Effector memory CD4-positive, alpha-beta T cell (primary cell): ENCODE data around the gene STAMBP.
A peak's percentile ranks its signal among the peaks of the same experiment; 100 is the strongest.

Source experiments
- DNase-seq, 3 donors: peaks; one replicate each; pipeline ENCODE4 v3.0.0-alpha.2; 2020
- H3K27ac ChIP-seq: 2 replicates; pipeline ENCODE4 v1.7.0; 2013; ENCODE audit warnings: mild to moderate bottlenecking, low read length, moderate library complexity; ENCODE audit not compliant: insufficient read depth, poor library complexity, severe bottlenecking
- H3K27me3 ChIP-seq: replicated peaks from 2 replicates; pipeline ENCODE4 v1.7.0; 2013; ENCODE audit warnings: mild to moderate bottlenecking, low read length; ENCODE audit not compliant: insufficient read depth, control insufficient read depth, poor library complexity, severe bottlenecking
- H3K36me3 ChIP-seq: 2 replicates; pipeline ENCODE4 v1.7.0; 2013; ENCODE audit warnings: mild to moderate bottlenecking, low read length, moderate library complexity; ENCODE audit not compliant: control insufficient read depth, insufficient read depth
- H3K4me1 ChIP-seq: 2 replicates; pipeline ENCODE4 v1.7.0; 2013; ENCODE audit warnings: low read length, mild to moderate bottlenecking; ENCODE audit not compliant: control insufficient read depth, insufficient read depth, poor library complexity, severe bottlenecking
- H3K4me3 ChIP-seq: 2 replicates; pipeline ENCODE4 v1.7.0; 2013; ENCODE audit warnings: low read length, low read depth, mild to moderate bottlenecking; ENCODE audit not compliant: insufficient read depth, poor library complexity, severe bottlenecking
- H3K9me3 ChIP-seq: 2 replicates; pipeline ENCODE4 v1.7.0; 2013; ENCODE audit warnings: mild to moderate bottlenecking, low read length, moderate library complexity; ENCODE audit not compliant: control insufficient read depth

The STAMBP gene

DNA sequence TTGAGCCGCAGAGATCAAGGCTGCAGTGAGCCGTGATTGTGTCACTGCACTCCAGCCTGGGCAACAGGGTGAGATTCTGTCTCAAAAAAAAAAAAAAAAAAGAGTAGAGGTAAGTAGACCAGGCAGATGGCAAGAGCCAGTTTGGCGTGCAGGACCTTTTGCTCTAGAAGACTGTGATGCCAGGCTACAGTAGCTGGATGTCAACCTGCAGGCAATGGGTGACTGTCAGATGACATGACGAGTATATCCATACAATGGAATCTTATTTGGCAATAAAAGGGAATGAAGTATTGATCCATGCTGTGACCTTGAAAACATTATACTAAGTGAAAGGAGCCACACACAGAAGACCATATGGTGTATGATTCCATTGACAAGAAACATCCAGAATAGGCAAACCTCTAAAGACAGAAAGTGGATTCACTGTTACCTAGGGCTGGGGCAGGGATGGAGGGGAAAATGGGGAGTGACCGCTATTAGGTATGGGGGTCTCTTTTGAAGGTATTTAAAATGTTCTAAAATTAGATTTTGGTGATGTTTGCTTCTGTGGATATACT lies 86.8 kb downstream of the STAMBP start:
- no peak for DNase-seq
- H3K9me3 ChIP-seq, result no peaks in the 10 kb centered on the region
- H3K4me3 ChIP-seq, result no peak overlapping the region
- H3K27me3 ChIP-seq, result no peaks in the 10 kb centered on the region
- no peaks in the 10 kb centered on the region for H3K36me3 ChIP-seq
- H3K27ac ChIP-seq, result no peak overlapping the region
- no peaks in the 10 kb centered on the region for H3K4me1 ChIP-seq

DNA sequence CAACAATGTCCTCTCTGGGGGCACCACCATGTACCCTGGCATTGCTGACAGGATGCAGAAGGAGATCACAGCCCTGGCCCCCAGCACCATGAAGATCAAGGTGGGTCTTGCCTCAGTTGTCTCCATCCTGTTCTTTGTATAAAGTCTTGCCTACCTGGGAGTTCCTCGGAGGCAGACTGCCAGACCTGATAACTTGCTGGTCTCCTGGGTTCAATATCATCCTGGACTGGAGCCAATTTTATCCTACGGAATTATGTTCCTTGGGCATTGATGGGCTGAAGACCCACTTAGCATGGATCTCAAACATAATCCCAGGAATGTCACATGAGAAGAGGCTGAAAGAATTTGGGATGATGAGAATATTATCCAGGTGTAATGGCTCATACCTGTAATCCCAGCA lies 87.9 kb downstream of the STAMBP start:
- Histone ChIP-seq H3K27me3 (no peaks in the 10 kb centered on the region), H3K36me3 (no peaks in the 10 kb centered on the region), H3K4me1 (no peaks in the 10 kb centered on the region), H3K27ac (no peak overlapping the region), H3K9me3 (no peaks in the 10 kb centered on the region), H3K4me3 (no peak overlapping the region)
- no peak for DNase-seq

DNA sequence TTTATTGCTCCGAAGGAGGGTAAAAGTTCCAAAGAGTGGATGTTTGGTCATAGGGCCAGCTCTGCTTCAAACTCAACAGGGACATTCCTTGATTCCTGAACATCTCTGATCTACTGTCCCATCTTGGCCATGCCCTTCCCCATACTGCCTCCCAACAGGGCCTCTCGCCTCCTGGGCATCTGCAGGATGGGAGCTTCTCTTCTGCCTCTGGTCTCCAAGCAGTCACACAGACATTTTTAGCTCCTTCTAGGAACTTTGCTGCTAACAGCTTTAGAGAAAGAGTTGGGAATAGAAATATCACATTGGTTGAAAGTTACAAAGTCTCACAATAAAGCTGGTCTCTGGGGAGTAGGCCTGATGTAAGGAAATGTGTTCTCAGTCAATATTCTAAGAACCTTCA lies 88.5 kb downstream of the STAMBP start:
- DNase-seq, result no peak
- Histone ChIP-seq H3K36me3 (no peaks in the 10 kb centered on the region), H3K27me3 (no peaks in the 10 kb centered on the region), H3K27ac (no peak overlapping the region), H3K4me3 (no peak overlapping the region), H3K4me1 (no peaks in the 10 kb centered on the region), H3K9me3 (no peaks in the 10 kb centered on the region)

DNA sequence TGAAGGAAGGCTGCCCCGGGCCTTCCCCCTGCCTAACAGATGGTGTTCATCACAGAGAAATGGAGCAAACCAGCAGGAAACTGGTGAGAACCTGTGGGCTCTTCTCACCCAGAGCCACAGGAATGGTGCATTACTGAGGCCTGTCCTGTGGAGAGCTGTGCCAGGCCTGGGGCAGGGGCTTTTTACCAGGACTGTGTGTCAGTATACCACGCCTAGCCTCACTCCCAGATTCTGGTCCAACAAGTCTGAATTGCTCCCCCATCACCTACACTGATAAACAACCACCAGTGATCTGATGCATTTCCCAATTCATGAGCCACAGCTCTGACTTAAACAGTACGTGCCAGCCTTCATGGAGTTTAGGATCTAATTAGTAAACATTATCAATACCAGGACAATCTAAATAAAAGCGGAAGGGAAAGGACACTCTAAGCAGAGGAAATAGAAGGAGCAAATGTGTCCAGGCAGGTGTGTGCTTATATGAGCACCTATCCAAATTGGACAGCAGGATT lies 89.0 kb downstream of the STAMBP start:
- Histone ChIP-seq H3K27ac (no peak overlapping the region), H3K4me3 (no peak overlapping the region), H3K36me3 (no peaks in the 10 kb centered on the region), H3K9me3 (no peaks in the 10 kb centered on the region), H3K27me3 (no peaks in the 10 kb centered on the region), H3K4me1 (no peaks in the 10 kb centered on the region)
- DNase-seq, result no peak

DNA sequence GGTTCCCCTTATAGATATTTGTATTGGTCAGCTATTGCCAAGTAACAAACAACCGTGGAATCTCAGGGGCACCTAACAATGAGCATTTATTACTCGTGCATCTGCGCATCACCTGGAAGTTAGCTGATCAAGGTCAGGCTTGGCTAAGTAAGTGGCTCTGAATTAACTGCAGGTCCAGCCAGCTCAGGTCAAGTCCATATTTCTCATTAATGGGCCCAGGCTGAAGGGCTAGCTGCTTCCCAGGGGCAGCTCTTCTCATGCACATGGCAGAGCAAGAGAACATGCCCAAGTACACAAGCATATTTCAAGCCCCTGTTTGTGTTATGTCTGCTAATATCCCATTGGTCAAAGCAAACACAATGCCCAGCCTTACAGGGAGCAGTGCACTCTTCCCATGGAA lies 90.1 kb downstream of the STAMBP start:
- Histone ChIP-seq H3K27ac (no peak overlapping the region), H3K4me3 (no peak overlapping the region), H3K4me1 (no peaks in the 10 kb centered on the region), H3K9me3 (no peaks in the 10 kb centered on the region), H3K36me3 (no peaks in the 10 kb centered on the region), H3K27me3 (no peaks in the 10 kb centered on the region)
- no peak for DNase-seq

DNA sequence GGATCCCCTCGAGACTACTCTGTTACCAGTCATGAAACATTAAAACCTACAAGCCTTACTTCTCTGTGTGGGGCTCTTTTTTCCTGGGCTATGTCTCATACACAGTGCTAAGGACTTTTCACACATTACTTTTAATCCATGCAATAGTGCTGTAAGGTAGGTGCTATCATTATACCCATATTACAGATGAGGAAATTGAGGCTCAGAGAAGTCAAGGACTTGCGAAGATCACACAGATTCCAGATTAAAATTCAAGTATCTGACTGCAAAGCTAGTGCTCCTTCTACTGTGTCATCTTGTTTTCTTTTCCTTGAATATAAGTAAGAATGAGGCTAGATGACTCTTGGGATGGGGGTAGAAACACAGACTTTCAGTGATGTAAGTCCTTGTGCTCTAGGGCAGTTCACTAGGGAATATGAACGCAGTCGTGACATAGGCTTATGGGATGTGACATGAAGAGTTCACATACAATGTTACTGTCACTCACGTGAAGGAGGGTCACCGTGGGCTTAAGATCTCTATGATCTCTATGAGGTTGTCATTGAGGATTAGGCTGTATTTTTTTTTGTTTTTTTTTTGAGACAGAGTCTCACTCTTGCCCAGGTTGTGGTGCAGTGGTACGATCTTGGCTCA lies 91.0 kb downstream of the STAMBP start:
- no peak for DNase-seq
- no peak overlapping the region for H3K27ac ChIP-seq
- H3K9me3 ChIP-seq, result no peaks in the 10 kb centered on the region
- no peaks in the 10 kb centered on the region for H3K4me1 ChIP-seq
- no peaks in the 10 kb centered on the region for H3K27me3 ChIP-seq
- no peak overlapping the region for H3K4me3 ChIP-seq
- no peaks in the 10 kb centered on the region for H3K36me3 ChIP-seq

DNA sequence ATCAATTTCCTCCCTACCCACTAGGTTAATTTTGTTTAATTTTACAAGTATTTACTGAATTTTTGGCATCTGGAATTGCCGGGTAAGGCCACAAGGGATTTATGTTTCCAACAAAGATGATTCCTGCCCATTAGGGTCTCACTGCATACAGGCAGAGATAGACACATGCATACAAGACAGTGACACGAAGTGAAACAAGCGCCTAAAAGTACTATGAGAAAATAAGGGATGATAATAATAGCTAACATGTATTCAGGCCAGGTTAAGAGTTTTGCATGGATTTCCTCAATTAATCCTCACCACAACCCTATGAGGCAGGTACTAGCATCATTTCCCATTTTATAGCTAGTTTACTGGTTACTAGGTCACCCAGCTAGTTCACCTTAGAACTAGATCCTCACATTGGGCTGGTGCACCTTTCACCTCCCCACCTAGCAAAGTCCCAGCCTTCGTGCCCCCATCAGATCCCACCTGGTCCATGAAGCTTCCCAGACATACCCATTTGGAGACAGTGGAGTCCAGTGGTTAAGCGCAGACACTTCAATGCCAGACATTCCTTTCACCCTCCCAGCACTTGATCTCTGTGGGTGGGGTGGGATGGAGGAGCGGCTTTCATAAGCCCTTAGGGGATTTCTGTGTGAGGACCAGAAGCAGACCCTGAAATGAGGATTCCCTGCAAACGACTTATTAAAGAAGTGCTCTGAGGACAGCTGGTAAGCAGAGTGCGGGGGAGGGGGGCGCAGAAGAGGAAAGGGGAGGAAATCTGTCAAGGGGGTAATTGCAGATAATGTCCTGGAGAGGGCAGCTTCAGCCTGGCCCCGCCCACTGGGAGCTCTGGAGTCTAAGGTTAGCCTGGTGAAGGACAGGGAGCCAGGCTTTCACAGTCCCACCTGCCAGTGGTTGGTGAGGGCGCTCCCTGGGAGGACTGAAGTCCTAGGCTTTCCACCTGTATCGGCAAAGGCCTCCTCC lies 92.1 kb downstream of the STAMBP start:
- Histone ChIP-seq H3K4me1 (no peaks in the 10 kb centered on the region), H3K27ac (no peak overlapping the region), H3K27me3 (no peaks in the 10 kb centered on the region), H3K36me3 (no peaks in the 10 kb centered on the region), H3K9me3 (no peaks in the 10 kb centered on the region), H3K4me3 (no peak overlapping the region)
- peak in 1 of 3 donors; percentile 22 for DNase-seq

DNA sequence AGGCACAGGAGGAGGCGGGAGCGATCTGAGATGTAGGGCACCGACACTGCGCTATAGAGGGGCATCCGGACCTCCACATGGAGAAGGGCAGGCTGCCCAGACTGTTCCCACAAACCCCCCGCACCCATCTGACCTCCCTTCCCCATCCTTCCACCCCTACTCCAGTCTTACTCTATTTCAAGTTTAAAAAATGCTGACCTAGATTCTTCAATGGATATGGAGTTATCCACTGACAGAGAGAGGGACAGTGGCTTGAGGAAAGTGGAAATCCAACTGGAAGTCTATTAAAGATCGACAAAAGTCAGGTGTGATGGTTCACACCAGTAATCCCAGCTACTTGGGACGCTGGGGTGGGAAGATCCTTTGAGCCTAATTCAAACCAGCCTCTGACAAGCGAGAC lies 92.8 kb downstream of the STAMBP start:
- Histone ChIP-seq H3K4me3 (no peak overlapping the region), H3K27ac (no peak overlapping the region), H3K36me3 (no peaks in the 10 kb centered on the region), H3K9me3 (no peaks in the 10 kb centered on the region), H3K4me1 (no peaks in the 10 kb centered on the region), H3K27me3 (no peaks in the 10 kb centered on the region)
- no peak for DNase-seq

DNA sequence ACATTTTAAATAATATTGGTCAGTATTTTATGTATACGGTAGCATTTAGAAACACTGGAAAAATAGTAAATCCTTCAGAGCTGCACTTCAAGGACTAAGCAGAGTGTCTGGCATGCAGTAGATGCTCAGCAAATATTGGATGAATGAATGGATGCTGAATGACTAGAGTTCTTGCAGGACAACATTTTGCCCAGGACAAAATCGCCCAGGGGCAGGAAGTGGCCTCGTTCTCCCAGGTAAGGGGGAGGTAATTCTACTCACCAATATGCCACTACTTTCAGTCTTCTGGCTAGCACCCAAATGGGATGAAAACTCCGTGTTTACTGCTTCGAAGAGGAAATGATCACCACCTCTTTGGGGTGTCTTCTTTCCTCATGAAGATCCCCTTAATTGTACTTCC lies 93.9 kb downstream of the STAMBP start:
- DNase-seq, result no peak
- Histone ChIP-seq H3K36me3 (no peaks in the 10 kb centered on the region), H3K27ac (no peak overlapping the region), H3K4me1 (no peaks in the 10 kb centered on the region), H3K27me3 (no peaks in the 10 kb centered on the region), H3K9me3 (no peaks in the 10 kb centered on the region), H3K4me3 (no peak overlapping the region)
